WTC11 (cell line): Measurements from ENCODE around the gene CARD9. TPM values are rescaled to one million over a fixed set of nuclear protein-coding genes. Genes with fewer than 3 reads are reported as not detected.

Experiments
- ATAC-seq: fragments of 200-7000 bp; cut with Tn5 transposase; 2 replicates; pipeline ENCODE4 v1.10.0; 2021; ENCODE audit warnings: mild to moderate bottlenecking, moderate library complexity
- CTCF ChIA-PET: fragments of 300-600 bp; sonication (Branson Sonifier 250); formaldehyde crosslinking; loops from one replicate; lab custom pipeline; 2021; ENCODE audit warnings: antibody characterized with exemption; lab: Charles Lee
- POLR2A ChIA-PET: fragments of 350-600 bp; sonication (Branson Sonifier 250); formaldehyde crosslinking; loops from one replicate; lab custom pipeline; 2021; ENCODE audit warnings: antibody characterized with exemption; lab: Charles Lee
- DNase-seq: peaks from one replicate; pipeline ENCODE4 v3.0.0; 2021; ENCODE audit warnings: low spot score
- H3K27ac Mint-ChIP-seq: 2 replicates; pipeline ENCODE4 v1.8.0; 2021; ENCODE audit warnings: mixed read lengths
- H3K27me3 Mint-ChIP-seq: 2 replicates; pipeline ENCODE4 v1.8.0; 2021; ENCODE audit warnings: low read depth, mild to moderate bottlenecking, moderate library complexity, mixed read lengths
- H3K36me3 Mint-ChIP-seq: 2 replicates; pipeline ENCODE4 v1.8.0; 2021; ENCODE audit warnings: mixed read lengths
- H3K4me1 Mint-ChIP-seq: 2 replicates; pipeline ENCODE4 v1.8.0; 2022; ENCODE audit warnings: mixed read lengths
- H3K4me3 Mint-ChIP-seq: 2 replicates; pipeline ENCODE4 v1.8.0; 2021; ENCODE audit warnings: mild to moderate bottlenecking, moderate library complexity, mixed read lengths
- H3K9me3 Mint-ChIP-seq: 2 replicates; pipeline ENCODE4 v1.8.0; 2021; ENCODE audit warnings: mixed read lengths
- CBFB ChIP-seq: sonication (generic); formaldehyde crosslinking; IDR thresholded peaks from 2 replicates; pipeline ENCODE4 v1.8.1; 2022; ENCODE audit warnings: mild to moderate bottlenecking, low read depth, missing genetic modification reagents
- ELF4 ChIP-seq: sonication (generic); formaldehyde crosslinking; IDR thresholded peaks from 2 replicates; pipeline ENCODE4 v1.8.1; 2022; ENCODE audit warnings: low read depth, mild to moderate bottlenecking, moderate library complexity, missing genetic modification reagents
- EMX1 ChIP-seq: fragments of 250-450 bp; sonication (Bioruptor Pico); IDR thresholded peaks from 2 replicates; pipeline ENCODE4 v1.8.0; 2021; ENCODE audit warnings: mild to moderate bottlenecking
- ETV6 ChIP-seq: sonication (generic); formaldehyde crosslinking; IDR thresholded peaks from 2 replicates; pipeline ENCODE4 v1.8.1; 2022; ENCODE audit warnings: mild to moderate bottlenecking, missing genetic modification reagents
- FOXJ3 ChIP-seq: sonication (generic); formaldehyde crosslinking; IDR thresholded peaks from 2 replicates; pipeline ENCODE4 v1.9.0; 2021; ENCODE audit warnings: missing genetic modification reagents, mild to moderate bottlenecking, borderline replicate concordance
- GRHL2 ChIP-seq: fragments of 250-450 bp; sonication (Bioruptor Pico); IDR thresholded peaks from 2 replicates; pipeline ENCODE4 v1.8.0; 2022; ENCODE audit warnings: mild to moderate bottlenecking, moderate library complexity; ENCODE audit not compliant: insufficient replicate concordance, severe bottlenecking
- JAZF1 ChIP-seq: fragments of 250-450 bp; sonication (Bioruptor Pico); IDR thresholded peaks from 2 replicates; pipeline ENCODE4 v1.9.0; 2021; ENCODE audit warnings: moderate library complexity, mild to moderate bottlenecking, inconsistent platforms
- NFATC4 ChIP-seq: fragments of 250-450 bp; sonication (Bioruptor Pico); IDR thresholded peaks from 2 replicates; pipeline ENCODE4 v1.9.0; 2021; ENCODE audit warnings: mild to moderate bottlenecking
- NR2C2 ChIP-seq: sonication (generic); formaldehyde crosslinking; IDR thresholded peaks from 2 replicates; pipeline ENCODE4 v1.8.0; 2022; ENCODE audit warnings: mild to moderate bottlenecking, missing genetic modification reagents
- RELA ChIP-seq: sonication (generic); formaldehyde crosslinking; IDR thresholded peaks from 2 replicates; pipeline ENCODE4 v1.8.1; 2022; ENCODE audit warnings: missing genetic modification reagents, mild to moderate bottlenecking, borderline replicate concordance
- SMAD3 ChIP-seq: sonication (generic); formaldehyde crosslinking; IDR thresholded peaks from 2 replicates; pipeline ENCODE4 v1.8.0; 2022; ENCODE audit warnings: missing genetic modification reagents, mild to moderate bottlenecking, borderline replicate concordance
- ZBTB21 ChIP-seq: sonication (generic); formaldehyde crosslinking; IDR thresholded peaks from 2 replicates; pipeline ENCODE4 v1.8.1; 2023; ENCODE audit warnings: mild to moderate bottlenecking, missing genetic modification reagents, borderline replicate concordance
- ZNF263 ChIP-seq: sonication (generic); formaldehyde crosslinking; IDR thresholded peaks from 2 replicates; pipeline ENCODE4 v1.8.1; 2022; ENCODE audit warnings: low read depth, mild to moderate bottlenecking, moderate library complexity, missing genetic modification reagents
- ZNF317 ChIP-seq: sonication (generic); formaldehyde crosslinking; IDR thresholded peaks from 2 replicates; pipeline ENCODE4 v1.8.1; 2023; ENCODE audit warnings: low read depth, mild to moderate bottlenecking, moderate library complexity, missing genetic modification reagents, borderline replicate concordance
- ZNF396 ChIP-seq: fragments of 250-450 bp; sonication (Bioruptor Pico); IDR thresholded peaks from 2 replicates; pipeline ENCODE4 v1.8.0; 2021; ENCODE audit warnings: mild to moderate bottlenecking, moderate library complexity, borderline replicate concordance
- total RNA-seq: library from RNA; stranded (reverse); gene quantifications from 3 replicates; pipeline ENCODE4 v1.2.3, GENCODE V29; 2021
- TF ChIP-seq, protein P1 (sequence below): sonication (generic); formaldehyde crosslinking; IDR thresholded peaks from 2 replicates; pipeline ENCODE4 v1.8.1; 2022; ENCODE audit warnings: mild to moderate bottlenecking, missing genetic modification reagents, moderate library complexity, borderline replicate concordance
- TF ChIP-seq, protein P2 (sequence below): sonication (generic); formaldehyde crosslinking; IDR thresholded peaks from 2 replicates; pipeline ENCODE4 v1.8.0; 2022; ENCODE audit warnings: missing genetic modification reagents
- TF ChIP-seq, protein P3 (sequence below): sonication (generic); formaldehyde crosslinking; IDR thresholded peaks from 2 replicates; pipeline ENCODE4 v1.8.1; 2023; ENCODE audit warnings: mild to moderate bottlenecking, missing genetic modification reagents, moderate library complexity
- TF ChIP-seq, protein P4 (sequence below): sonication (generic); formaldehyde crosslinking; IDR thresholded peaks from 2 replicates; pipeline ENCODE4 v1.8.1; 2022; ENCODE audit warnings: mild to moderate bottlenecking, moderate library complexity, missing genetic modification reagents
- TF ChIP-seq, protein P5 (sequence below): sonication (generic); formaldehyde crosslinking; IDR thresholded peaks from 2 replicates; pipeline ENCODE4 v1.8.0; 2022; ENCODE audit warnings: mild to moderate bottlenecking, missing genetic modification reagents
- TF ChIP-seq, protein P6 (sequence below): fragments of 250-450 bp; sonication (Bioruptor Pico); IDR thresholded peaks from 2 replicates; pipeline ENCODE4 v1.9.0; 2021; ENCODE audit warnings: mild to moderate bottlenecking
- TF ChIP-seq, protein P7 (sequence below): sonication (generic); formaldehyde crosslinking; IDR thresholded peaks from 2 replicates; pipeline ENCODE4 v1.8.1; 2023; ENCODE audit warnings: mild to moderate bottlenecking, missing genetic modification reagents

Gene CARD9
- total RNA-seq, 1 experiment from 2014 or later: 0.96 TPM

DNA sequence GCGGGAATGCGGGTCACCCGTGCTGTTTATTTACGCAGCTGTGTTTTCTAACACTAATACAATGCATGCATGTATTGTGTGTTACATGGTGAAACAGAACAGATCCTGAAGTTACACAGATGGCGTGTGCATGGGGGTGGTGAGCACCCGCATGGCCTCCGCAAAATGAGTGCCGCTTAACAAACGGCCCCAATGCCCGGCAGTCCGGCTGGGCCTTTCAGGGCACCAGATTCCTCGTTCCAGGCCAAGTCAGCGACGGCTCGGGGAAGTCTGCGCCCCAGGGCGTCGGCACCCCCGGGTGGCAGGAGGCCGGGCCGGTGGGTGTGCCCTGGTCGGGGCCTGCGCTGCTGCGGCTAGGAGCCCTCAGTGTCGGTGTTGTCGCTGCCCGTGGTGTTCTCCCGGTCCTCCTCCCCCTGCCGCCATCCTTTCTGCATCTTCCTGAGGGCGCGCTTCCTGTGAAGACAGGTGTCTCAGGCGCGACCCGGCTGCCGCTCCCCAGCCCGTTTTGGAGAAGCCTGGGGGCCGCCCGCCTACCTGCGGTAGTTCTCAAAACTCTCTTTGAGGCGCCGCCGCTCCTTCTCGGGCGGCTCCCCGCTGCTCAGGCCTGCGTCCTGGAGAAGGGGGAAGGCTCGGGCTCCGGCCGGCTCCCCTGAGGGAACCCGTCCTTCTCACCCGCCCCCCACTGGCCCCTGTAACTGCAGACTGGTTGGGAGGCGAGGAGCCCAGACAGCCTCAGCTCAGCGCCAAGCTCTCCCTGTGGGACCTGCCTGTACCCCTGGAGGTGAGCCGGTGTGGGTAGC lies 9.3 kb downstream of the CARD9 start:
- H3K4me3 Mint-ChIP-seq: peak overlapping the region; percentile 25; the same call in 1 of the 2 replicates
- no peaks in the 10 kb centered on the region for H3K27me3 Mint-ChIP-seq
- H3K4me1 Mint-ChIP-seq: peaks cover 5% of the 10 kb centered on the region
- ATAC-seq (no peak), DNase-seq (peak; percentile 33)
- H3K27ac Mint-ChIP-seq: no peak overlapping the region
- ChIA-PET CTCF (interaction anchor here (0.5 to 3.8 kb wide), 28 partner anchors 8 to 268 kb away, joined by 3 to 41 read pairs (median 4); partner anchors contain the start of gene CARD9), POLR2A (interaction anchor here (0.9 to 1.9 kb wide), 3 partner anchors 8 to 40 kb away, joined by 3 to 8 read pairs (median 4); no protein-coding TSS in a partner anchor)
- H3K36me3 Mint-ChIP-seq: no peaks in the 10 kb centered on the region
- TF ChIP-seq EMX1 (CRISPR knock-in tag) (no peak), NFATC4 (CRISPR knock-in tag) (no peak), SMAD3 (CRISPR knock-in tag) (no peak), RELA (CRISPR knock-in tag) (no peak), ZBTB21 (CRISPR knock-in tag) (0 out of 2 replicates have a peak, but pooled peaks have one; percentile 28), ELF4 (CRISPR knock-in tag) (no peak), JAZF1 (CRISPR knock-in tag) (no peak), NR2C2 (CRISPR knock-in tag) (no peak), ZNF396 (CRISPR knock-in tag) (no peak), CBFB (CRISPR knock-in tag) (no peak), ZNF317 (CRISPR knock-in tag) (0 out of 2 replicates have a peak, but pooled peaks have one; percentile 9), ETV6 (no peak), ZNF263 (no peak), GRHL2 (no peak), FOXJ3 (CRISPR knock-in tag) (no peak)
- TF ChIP-seq, protein P1, sequence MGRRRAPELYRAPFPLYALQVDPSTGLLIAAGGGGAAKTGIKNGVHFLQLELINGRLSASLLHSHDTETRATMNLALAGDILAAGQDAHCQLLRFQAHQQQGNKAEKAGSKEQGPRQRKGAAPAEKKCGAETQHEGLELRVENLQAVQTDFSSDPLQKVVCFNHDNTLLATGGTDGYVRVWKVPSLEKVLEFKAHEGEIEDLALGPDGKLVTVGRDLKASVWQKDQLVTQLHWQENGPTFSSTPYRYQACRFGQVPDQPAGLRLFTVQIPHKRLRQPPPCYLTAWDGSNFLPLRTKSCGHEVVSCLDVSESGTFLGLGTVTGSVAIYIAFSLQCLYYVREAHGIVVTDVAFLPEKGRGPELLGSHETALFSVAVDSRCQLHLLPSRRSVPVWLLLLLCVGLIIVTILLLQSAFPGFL: no peak
- TF ChIP-seq, protein P2, sequence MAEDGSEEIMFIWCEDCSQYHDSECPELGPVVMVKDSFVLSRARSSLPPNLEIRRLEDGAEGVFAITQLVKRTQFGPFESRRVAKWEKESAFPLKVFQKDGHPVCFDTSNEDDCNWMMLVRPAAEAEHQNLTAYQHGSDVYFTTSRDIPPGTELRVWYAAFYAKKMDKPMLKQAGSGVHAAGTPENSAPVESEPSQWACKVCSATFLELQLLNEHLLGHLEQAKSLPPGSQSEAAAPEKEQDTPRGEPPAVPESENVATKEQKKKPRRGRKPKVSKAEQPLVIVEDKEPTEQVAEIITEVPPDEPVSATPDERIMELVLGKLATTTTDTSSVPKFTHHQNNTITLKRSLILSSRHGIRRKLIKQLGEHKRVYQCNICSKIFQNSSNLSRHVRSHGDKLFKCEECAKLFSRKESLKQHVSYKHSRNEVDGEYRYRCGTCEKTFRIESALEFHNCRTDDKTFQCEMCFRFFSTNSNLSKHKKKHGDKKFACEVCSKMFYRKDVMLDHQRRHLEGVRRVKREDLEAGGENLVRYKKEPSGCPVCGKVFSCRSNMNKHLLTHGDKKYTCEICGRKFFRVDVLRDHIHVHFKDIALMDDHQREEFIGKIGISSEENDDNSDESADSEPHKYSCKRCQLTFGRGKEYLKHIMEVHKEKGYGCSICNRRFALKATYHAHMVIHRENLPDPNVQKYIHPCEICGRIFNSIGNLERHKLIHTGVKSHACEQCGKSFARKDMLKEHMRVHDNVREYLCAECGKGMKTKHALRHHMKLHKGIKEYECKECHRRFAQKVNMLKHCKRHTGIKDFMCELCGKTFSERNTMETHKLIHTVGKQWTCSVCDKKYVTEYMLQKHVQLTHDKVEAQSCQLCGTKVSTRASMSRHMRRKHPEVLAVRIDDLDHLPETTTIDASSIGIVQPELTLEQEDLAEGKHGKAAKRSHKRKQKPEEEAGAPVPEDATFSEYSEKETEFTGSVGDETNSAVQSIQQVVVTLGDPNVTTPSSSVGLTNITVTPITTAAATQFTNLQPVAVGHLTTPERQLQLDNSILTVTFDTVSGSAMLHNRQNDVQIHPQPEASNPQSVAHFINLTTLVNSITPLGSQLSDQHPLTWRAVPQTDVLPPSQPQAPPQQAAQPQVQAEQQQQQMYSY (CRISPR knock-in tag): no peak
- TF ChIP-seq, protein P3, sequence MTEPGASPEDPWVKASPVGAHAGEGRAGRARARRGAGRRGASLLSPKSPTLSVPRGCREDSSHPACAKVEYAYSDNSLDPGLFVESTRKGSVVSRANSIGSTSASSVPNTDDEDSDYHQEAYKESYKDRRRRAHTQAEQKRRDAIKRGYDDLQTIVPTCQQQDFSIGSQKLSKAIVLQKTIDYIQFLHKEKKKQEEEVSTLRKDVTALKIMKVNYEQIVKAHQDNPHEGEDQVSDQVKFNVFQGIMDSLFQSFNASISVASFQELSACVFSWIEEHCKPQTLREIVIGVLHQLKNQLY: peak; percentile 19; the same call in 1 of the 2 replicates
- TF ChIP-seq, protein P4, sequence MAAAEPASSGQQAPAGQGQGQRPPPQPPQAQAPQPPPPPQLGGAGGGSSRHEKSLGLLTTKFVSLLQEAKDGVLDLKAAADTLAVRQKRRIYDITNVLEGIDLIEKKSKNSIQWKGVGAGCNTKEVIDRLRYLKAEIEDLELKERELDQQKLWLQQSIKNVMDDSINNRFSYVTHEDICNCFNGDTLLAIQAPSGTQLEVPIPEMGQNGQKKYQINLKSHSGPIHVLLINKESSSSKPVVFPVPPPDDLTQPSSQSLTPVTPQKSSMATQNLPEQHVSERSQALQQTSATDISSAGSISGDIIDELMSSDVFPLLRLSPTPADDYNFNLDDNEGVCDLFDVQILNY: peak; percentile 4; the same call in 1 of the 2 replicates
- TF ChIP-seq, protein P5, sequence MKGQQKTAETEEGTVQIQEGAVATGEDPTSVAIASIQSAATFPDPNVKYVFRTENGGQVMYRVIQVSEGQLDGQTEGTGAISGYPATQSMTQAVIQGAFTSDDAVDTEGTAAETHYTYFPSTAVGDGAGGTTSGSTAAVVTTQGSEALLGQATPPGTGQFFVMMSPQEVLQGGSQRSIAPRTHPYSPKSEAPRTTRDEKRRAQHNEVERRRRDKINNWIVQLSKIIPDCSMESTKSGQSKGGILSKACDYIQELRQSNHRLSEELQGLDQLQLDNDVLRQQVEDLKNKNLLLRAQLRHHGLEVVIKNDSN: no peak
- TF ChIP-seq, protein P6, sequence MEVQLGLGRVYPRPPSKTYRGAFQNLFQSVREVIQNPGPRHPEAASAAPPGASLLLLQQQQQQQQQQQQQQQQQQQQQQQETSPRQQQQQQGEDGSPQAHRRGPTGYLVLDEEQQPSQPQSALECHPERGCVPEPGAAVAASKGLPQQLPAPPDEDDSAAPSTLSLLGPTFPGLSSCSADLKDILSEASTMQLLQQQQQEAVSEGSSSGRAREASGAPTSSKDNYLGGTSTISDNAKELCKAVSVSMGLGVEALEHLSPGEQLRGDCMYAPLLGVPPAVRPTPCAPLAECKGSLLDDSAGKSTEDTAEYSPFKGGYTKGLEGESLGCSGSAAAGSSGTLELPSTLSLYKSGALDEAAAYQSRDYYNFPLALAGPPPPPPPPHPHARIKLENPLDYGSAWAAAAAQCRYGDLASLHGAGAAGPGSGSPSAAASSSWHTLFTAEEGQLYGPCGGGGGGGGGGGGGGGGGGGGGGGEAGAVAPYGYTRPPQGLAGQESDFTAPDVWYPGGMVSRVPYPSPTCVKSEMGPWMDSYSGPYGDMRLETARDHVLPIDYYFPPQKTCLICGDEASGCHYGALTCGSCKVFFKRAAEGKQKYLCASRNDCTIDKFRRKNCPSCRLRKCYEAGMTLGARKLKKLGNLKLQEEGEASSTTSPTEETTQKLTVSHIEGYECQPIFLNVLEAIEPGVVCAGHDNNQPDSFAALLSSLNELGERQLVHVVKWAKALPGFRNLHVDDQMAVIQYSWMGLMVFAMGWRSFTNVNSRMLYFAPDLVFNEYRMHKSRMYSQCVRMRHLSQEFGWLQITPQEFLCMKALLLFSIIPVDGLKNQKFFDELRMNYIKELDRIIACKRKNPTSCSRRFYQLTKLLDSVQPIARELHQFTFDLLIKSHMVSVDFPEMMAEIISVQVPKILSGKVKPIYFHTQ: no peak
- TF ChIP-seq, protein P7, sequence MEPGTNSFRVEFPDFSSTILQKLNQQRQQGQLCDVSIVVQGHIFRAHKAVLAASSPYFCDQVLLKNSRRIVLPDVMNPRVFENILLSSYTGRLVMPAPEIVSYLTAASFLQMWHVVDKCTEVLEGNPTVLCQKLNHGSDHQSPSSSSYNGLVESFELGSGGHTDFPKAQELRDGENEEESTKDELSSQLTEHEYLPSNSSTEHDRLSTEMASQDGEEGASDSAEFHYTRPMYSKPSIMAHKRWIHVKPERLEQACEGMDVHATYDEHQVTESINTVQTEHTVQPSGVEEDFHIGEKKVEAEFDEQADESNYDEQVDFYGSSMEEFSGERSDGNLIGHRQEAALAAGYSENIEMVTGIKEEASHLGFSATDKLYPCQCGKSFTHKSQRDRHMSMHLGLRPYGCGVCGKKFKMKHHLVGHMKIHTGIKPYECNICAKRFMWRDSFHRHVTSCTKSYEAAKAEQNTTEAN (CRISPR knock-in tag): no peak
- TF ChIP-seq, all 79 proteins: peak for 4
- no peaks in the 10 kb centered on the region for H3K9me3 Mint-ChIP-seq
